ENCODE measurements around the gene PRIM2.
"Not testable (repeated sequence)": the region's sequence is repeated elsewhere in the genome, so short reads cannot be mapped to it uniquely, and the experiment has no call there.

GRCh38 chr6:57529755-57530154 lies 212.3 kb downstream of the PRIM2 start:
- TF ChIP-seq CTCF (IDR thresholded peaks at IDR 0.05; ENCODE audit: poor library complexity, severe bottlenecking); TAF1 (IDR thresholded peaks at IDR 0.05; ENCODE audit: low read depth); EZH2 (IDR thresholded peaks at IDR 0.05; ENCODE audit: borderline replicate concordance, insufficient read depth, low read length, poor library complexity, severe bottlenecking); REST (IDR thresholded peaks at IDR 0.05; ENCODE audit: borderline replicate concordance); EP300 (conservative IDR thresholded peaks at IDR 0.05; ENCODE audit: poor library complexity, severe bottlenecking); MXI1 (conservative IDR thresholded peaks at IDR 0.05; ENCODE audit: poor library complexity, severe bottlenecking); POLR2AphosphoS5 (IDR thresholded peaks at IDR 0.05): not testable (repeated sequence)

Data from neural cell (in vitro differentiated cells).